HG03457 (cell line): ENCODE data around the gene CRISP1.
"Not testable (repeated sequence)": the region's sequence is repeated elsewhere in the genome, so short reads cannot be mapped to it uniquely, and the experiment has no call there.

Experiments
- ATAC-seq: cut with Tn5 transposase; IDR thresholded peaks from one replicate; pipeline ENCODE4 v1.9.1; 2021; ENCODE audit warnings: moderate number of reproducible peaks; ENCODE audit not compliant: unreplicated experiment

Gene CRISP1

GRCh38 chr6:49866485-49866943 lies at the start of gene CRISP1:
TSS of gene CRISP1 (minus strand) at chr6:49866535. CDS start at chr6:49857400, 9,135 bp downstream.
- no peak for ATAC-seq

DNA sequence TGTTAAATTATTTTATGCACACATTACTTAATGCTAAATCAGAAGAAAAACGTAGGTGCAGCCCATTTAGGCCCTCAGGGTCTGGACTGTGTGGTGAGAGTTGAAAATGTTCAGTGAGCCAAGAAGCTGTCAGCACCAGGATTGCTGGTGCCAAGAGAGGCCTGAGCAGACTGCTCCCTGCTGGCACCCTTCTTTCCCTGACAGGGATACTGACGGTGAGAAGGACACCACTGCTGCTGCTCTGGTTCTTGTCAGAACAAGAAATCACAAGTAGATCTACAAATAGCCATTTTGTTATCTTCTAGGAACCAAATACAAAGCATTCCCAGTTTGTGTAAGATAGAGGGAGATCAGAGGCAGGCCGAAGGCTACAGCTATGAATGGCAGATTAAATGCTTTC lies 48.7 kb upstream of the CRISP1 start:
- no peak for ATAC-seq

DNA sequence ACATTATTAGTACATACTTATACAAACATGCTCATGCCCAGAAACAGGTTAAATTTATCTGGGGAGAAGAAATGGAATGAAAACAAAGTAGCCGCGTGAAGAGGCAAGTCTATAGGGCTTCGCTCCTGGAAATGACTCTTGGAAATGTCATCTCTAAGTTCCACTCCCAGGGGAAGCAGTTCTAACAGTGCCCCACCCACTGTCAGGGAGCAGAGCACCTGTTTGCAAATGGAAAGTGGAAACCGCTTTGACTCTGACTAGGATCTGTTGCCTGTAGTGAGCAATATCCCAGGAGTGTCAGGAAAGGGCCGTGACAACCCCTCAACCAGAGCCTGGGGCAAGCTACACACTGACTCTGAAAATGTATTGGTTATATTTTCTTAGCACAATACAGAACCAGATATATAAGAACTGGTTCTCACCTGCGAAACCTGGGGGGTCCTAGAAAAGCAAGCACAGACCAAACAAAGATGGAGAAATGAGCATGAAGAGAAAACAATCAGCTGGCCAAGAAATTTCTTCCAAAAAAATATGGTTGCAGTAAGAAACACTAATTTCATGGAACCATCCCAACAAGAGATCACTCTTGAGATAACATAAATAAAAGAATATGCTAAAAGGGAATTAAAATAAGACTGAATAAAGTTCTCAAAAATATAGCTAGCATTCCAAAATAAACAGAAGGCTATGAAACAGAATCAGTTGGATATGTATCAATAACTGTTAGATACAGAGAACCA lies 47.5 kb upstream of the CRISP1 start:
- no peak for ATAC-seq

DNA sequence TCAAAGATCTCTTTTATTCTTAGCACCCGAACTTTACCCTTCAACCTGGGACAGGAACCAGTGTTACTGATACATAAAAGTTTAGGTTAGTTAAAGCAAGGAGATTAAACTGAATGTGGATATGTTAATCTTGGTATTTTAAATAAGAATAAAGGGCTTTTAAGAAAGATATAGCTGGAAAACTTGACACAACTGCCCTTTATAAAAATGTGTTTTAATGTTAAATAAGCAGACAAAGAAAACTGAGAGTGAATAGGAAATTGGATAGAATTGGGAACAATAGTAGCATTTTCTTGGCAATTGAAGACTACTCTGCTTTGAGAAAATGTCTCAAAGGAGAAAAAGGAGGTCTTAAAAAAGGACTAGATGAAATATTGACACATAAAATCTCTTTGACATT lies 45.9 kb upstream of the CRISP1 start:
- ATAC-seq = no peak

DNA sequence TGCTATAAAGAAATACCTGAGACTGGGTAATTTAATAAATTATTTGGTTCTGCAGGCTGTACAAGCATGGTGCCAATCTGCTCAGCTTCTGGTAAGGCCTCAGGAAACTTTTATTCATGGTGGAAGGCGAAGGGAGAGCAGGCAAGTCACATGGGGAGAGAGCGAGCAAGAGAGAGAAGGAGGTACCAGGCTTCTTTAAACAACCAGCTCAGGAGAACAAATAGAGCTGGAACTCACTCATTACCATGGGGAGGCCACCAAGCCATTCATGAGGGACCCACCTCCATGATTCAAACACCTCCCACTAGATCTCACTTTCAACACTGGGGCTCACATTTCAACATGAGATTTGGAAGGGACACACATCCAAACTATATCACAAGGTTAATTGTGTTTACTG lies 44.9 kb upstream of the CRISP1 start:
- ATAC-seq = no peak

- no peak for ATAC-seq
Observed at GRCh38 chr6:49909563-49909962, 43.2 kb upstream of the CRISP1 start.

GRCh38 chr6:49906526-49906925 lies 40.2 kb upstream of the CRISP1 start:
- ATAC-seq = no peak

DNA sequence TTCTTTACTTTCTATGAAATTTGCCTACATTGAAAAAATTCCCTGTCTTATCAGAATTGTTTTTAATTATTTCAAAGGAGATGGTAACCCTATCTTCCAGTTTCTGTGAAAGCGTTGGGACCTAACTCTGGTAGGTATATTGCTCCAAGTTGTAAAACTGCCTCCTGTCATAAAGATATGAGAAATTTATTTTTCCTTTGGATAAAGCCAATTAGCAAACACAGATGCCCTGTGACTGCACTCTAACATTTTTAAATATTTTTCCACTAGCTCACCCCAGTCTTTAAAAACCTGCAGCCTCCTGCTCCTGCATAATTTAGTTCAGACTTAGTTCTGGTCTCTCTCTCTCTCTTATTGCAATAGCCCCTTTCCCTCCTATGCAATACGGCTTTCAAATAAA lies 39.0 kb upstream of the CRISP1 start:
- ATAC-seq = no peak

DNA sequence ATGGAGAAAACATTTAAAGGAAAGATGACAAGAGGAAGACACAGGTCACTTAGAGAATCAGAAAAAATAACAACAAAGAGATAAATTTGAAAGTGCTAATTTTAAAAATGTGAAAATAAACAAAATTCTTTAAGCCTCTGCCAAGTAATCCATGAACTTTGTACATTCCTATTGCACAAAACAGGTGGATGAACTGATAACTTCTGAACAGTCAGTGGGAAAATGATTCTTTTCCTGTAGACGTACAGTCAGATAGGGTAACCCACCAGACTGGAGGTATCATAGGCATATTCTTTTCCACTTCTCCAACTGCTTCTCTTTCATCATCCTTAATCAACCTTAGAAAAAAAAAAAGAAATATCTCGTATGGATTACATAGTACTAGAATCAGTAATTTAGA lies 36.5 kb upstream of the CRISP1 start:
- no peak for ATAC-seq

DNA sequence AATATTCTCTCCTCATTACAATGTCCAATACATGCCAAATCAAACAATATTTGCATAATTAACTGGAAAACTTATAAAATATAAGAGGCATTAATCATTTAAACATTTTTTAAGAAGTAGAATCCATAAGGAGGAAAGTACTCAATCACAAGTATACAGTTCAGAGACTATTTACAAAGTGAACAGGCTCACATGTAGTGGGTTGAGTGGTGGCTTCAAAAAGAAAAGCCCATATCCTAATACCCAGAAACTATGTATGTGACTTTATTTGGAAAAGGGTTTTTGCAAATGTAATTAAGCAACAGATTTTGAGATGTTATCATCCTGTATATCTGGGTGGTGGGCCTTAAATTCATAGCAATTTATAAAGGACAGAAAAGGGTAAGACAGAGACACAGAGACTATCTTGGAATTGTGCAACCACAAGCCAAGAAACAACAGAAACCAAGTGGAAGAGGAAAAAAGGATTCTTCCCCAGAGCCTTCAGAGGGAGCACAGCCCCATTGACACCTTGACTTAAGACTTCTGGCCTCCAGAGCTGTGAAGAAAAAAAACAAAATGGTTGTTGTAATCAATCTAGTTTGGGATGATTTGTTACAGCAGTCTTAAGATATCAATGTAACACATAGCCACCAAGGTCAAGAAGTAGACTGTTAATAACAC lies 32.7 kb upstream of the CRISP1 start:
- ATAC-seq = no peak

GRCh38 chr6:49895553-49895952 lies 29.2 kb upstream of the CRISP1 start:
- not testable (repeated sequence) for ATAC-seq

- no peak for ATAC-seq
Observed at GRCh38 chr6:49892280-49892679, 25.9 kb upstream of the CRISP1 start.

DNA sequence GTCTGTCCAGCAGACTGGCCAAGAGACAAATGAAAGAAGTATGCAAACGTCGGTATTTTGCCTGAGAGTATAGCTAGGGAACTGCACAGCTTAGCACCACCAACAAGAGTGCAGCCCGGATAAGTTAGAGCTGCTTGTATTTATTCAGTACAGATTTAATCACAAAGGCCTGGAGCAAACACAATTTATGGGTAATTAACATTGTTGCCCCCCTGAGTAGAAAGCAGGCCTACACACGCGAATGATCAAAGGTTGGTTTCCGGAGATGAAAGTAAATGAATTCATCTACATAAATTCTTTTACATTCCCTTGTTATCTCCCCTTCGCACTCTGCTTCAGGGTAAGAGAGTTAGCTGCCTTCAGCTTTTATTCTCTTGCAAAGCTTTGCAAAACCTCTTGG lies 24.7 kb upstream of the CRISP1 start:
- ATAC-seq = no peak

- no peak for ATAC-seq
Observed at GRCh38 chr6:49888742-49889431, 22.6 kb upstream of the CRISP1 start.

DNA sequence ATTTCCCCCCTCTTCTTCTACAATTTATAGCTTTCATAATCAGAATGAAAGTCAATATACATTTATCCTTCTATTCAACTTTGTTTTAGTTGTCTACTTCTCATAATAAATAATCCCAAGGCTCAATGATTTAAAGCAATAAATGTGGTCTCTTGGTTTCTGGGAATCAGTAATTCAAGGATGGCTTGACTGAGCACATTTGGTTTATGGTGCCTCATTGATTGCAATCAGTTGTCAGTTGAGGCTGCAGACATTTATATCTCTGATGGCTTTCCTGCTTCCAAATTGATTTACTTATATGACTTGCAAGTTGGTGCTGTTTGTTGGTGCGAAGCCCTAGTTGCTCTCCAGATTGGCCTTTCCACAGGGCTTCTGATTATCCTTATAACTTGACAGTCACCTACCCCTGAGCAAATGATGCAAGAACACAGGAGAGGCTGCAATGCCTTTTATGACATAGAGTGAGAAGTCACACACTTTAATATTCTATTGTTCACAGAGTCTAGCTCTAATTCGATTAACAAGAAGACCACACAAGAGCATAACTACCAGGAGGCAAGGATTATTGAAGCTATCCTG lies 2.7 kb upstream of the CRISP1 start:
- no peak for ATAC-seq

GRCh38 chr6:49856282-49856681 lies 10.1 kb downstream of the CRISP1 start:
- no peak for ATAC-seq

- ATAC-seq = no peak
Observed at GRCh38 chr6:49855221-49855620, 11.1 kb downstream of the CRISP1 start.

- no peak for ATAC-seq
Observed at GRCh38 chr6:49852975-49853374, 13.4 kb downstream of the CRISP1 start.

DNA sequence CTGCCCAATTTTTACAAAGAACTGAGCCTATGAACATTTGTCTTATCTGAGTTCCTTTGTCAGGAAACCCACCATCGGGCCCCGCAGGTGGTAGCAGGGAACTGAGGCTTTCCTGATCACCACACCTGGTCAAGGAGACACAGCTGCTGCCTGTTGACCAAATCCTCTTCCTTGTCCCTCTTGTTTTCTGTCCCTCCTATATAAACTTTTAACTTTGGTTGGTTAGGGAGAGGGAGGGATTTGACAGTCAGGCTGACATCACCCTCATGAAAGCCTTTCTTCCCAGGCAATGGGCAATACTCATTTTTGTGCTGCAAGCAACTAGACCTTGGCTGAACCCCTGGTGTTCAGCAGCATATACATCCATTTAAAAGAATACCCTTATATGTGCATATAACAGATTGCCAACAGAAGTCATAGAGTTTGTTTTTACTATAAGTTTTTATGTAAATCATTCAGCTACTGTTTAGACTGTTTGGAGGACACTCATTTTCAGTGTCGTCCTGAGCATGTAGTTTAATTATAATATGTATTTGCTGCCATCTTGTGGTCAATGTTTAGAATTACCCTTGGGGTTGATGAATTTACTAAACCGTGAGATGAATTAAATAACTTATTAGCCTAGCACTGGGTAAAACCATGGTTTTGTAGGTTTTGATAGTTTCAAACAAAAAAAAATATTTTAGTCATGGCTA lies 17.0 kb downstream of the CRISP1 start:
- peak; percentile 74 for ATAC-seq

- ATAC-seq = no peak
Observed at GRCh38 chr6:49847673-49848072, 18.7 kb downstream of the CRISP1 start.

- no peak for ATAC-seq
Observed at GRCh38 chr6:49847014-49847413, 19.3 kb downstream of the CRISP1 start.
